ENCODE results near the gene CAT.

DNA sequence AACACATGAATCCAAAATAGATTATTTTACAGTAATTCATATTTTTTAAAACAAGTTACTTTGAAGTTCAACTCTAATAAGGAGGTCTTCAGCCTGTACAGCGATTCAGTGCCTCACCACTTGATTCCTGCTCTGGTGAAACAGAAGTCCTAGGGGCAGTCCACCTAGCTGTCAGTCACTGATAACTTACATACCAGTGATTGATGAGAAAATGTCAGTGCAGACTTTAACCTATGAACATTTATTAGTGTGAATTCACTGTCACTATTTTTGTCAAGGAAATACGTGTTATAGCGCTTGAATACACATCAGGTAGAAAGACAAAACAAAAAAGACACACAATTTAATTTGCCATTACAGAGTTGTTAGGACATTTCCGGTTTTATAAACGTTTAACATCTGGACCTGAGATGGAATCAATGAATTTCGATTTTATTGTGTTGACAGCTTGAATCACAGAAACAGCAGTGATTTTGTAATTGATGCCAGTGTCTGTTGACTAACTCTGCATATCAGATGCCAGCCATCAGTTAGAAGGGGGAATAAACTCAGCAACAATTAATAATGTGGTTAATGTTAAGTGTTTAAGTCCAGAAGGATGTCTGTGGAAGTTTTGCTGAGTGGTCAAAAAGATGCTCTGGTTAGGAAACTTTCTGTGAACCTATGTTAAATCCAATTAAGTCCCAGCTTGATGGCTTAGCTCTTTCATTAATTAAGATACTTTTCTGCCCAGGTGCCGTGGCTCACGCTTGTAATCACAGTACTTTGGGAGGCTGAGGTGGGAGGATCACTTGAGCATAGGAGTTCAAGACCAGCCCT is 40.3 kb downstream of the CAT start:
- TF ChIP-seq POLR2A (IDR thresholded peaks at IDR 0.05; ENCODE audit: low read length) (no peak), GATA1 (IDR thresholded peaks at IDR 0.05; ENCODE audit: low read depth, low read length) (no peak)

Measured in erythroblast (primary cell).